GM23338 (cell line): ENCODE data around the gene LHX4. TPM values are rescaled to one million over a fixed set of nuclear protein-coding genes. Genes with fewer than 3 reads are reported as not detected.

ENCODE experiments used
- ATAC-seq: fragments of 200-7000 bp; cut with Tn5 transposase; 3 replicates; pipeline ENCODE4 v1.9.1; 2020
- DNase-seq: peaks from one replicate; pipeline ENCODE4 v3.0.0-alpha.2; 2015; ENCODE audit warnings: low spot score
- H2AFZ ChIP-seq: fragments of 200-600 bp; sonication (generic); 2 replicates; pipeline ENCODE4 v1.8.0; 2016; ENCODE audit warnings: antibody characterized with exemption, mild to moderate bottlenecking, moderate library complexity
- H3F3A ChIP-seq: fragments of 200-600 bp; sonication (generic); replicated peaks from 2 replicates; pipeline ENCODE4 v1.8.0; 2017; ENCODE audit warnings: antibody characterized with exemption, mixed run types, low read depth
- H3K27ac ChIP-seq: fragments of 200-600 bp; sonication (generic); 2 replicates; pipeline ENCODE4 v1.6.1; 2016; ENCODE audit warnings: low read depth
- H3K27me3 ChIP-seq: fragments of 200-600 bp; sonication (generic); 2 replicates; pipeline ENCODE4 v1.8.0; 2016; ENCODE audit warnings: mild to moderate bottlenecking, mixed run types, moderate library complexity; ENCODE audit not compliant: insufficient read depth
- H3K36me3 ChIP-seq: fragments of 200-600 bp; sonication (generic); 2 replicates; pipeline ENCODE4 v1.8.0; 2016; ENCODE audit warnings: mild to moderate bottlenecking; ENCODE audit not compliant: insufficient read depth
- H3K4me1 ChIP-seq: fragments of 200-600 bp; sonication (generic); 2 replicates; pipeline ENCODE4 v1.8.0; 2016; ENCODE audit warnings: mild to moderate bottlenecking, moderate library complexity; ENCODE audit not compliant: insufficient read depth
- H3K4me2 ChIP-seq: fragments of 200-600 bp; sonication (generic); 2 replicates; pipeline ENCODE4 v1.7.1; 2017; ENCODE audit warnings: mixed run types
- H3K4me3 ChIP-seq: fragments of 200-600 bp; sonication (generic); 2 replicates; pipeline ENCODE4 v1.6.1; 2016; ENCODE audit warnings: mixed run types
- H3K79me2 ChIP-seq: fragments of 200-600 bp; sonication (generic); replicated peaks from 2 replicates; pipeline ENCODE4 v1.8.0; 2017; ENCODE audit warnings: mild to moderate bottlenecking; ENCODE audit not compliant: insufficient read depth
- H3K9me2 ChIP-seq: fragments of 200-600 bp; sonication (generic); 2 replicates; pipeline ENCODE4 v1.8.0; 2017; ENCODE audit not compliant: insufficient read depth
- H4K20me1 ChIP-seq: fragments of 200-600 bp; sonication (generic); replicated peaks from 2 replicates; pipeline ENCODE4 v1.8.0; 2017; ENCODE audit warnings: mild to moderate bottlenecking; ENCODE audit not compliant: insufficient read depth
- H3K27ac Mint-ChIP-seq: 2 replicates; pipeline ENCODE4 v1.8.0; 2020; ENCODE audit warnings: inconsistent platforms, mild to moderate bottlenecking, moderate library complexity, mixed read lengths
- H3K27me3 Mint-ChIP-seq: 3 replicates; pipeline ENCODE4 v1.8.0; 2022; ENCODE audit warnings: low read depth, mild to moderate bottlenecking, moderate library complexity, mixed read lengths, inconsistent platforms; ENCODE audit not compliant: insufficient read depth, poor library complexity
- H3K36me3 Mint-ChIP-seq: 3 replicates; pipeline ENCODE4 v1.8.0; 2021; ENCODE audit warnings: low read depth, mild to moderate bottlenecking, inconsistent platforms, moderate library complexity, mixed read lengths
- H3K4me1 Mint-ChIP-seq: 3 replicates; pipeline ENCODE4 v1.8.0; 2020; ENCODE audit warnings: mild to moderate bottlenecking, inconsistent platforms, mixed read lengths
- H3K4me3 Mint-ChIP-seq: 3 replicates; pipeline ENCODE4 v1.8.0; 2021; ENCODE audit warnings: moderate library complexity, mild to moderate bottlenecking, inconsistent platforms, mixed read lengths
- H3K9me3 Mint-ChIP-seq: 3 replicates; pipeline ENCODE4 v1.8.0; 2020; ENCODE audit warnings: moderate library complexity, mild to moderate bottlenecking, inconsistent platforms, mixed read lengths
- EZH2 ChIP-seq: fragments of 200-600 bp; sonication (generic); IDR thresholded peaks from one replicate; pipeline ENCODE4 v1.8.0; 2017; ENCODE audit warnings: antibody characterized with exemption, mild to moderate bottlenecking, low read depth; ENCODE audit not compliant: unreplicated experiment
- POLR2AphosphoS5 ChIP-seq: IDR thresholded peaks from 2 replicates; pipeline ENCODE4 v1.6.1; 2016; ENCODE audit warnings: antibody characterized with exemption, low read depth
- polyA plus RNA-seq: library from polyadenylated mRNA; unstranded; fragments of >200 nt; fragmentation: Nextera tagmentation; extraction: Ambion mirVana; gene quantifications from 2 replicates; pipeline ENCODE4 v1.2.1, GENCODE V29; 2016
- total RNA-seq: library from RNA; depleted of rRNA; stranded (reverse); fragments of >200 nt; shearing (Covaris generic); gene quantifications from 2 replicates; pipeline ENCODE4 v1.2.3, GENCODE V29; 2014
- TF ChIP-seq, protein P1 (sequence below): IDR thresholded peaks from one replicate; pipeline ENCODE4 v1.6.1; 2018; ENCODE audit warnings: antibody characterized with exemption; ENCODE audit not compliant: unreplicated experiment
- TF ChIP-seq, protein P2 (sequence below): IDR thresholded peaks from 2 replicates; pipeline ENCODE4 v1.6.1; 2016; ENCODE audit warnings: antibody characterized with exemption
- TF ChIP-seq, protein P3 (sequence below), 2 experiments: fragments of 200-600 bp in 1 of 2; sonication (generic) in 1 of 2; conservative IDR thresholded peaks; 2 replicates each; pipeline versions ENCODE4 v1.5.1 to v1.6.1; 2016 to 2017; ENCODE audit warnings: antibody characterized with exemption in 2 of 2, low read depth in 2 of 2, mild to moderate bottlenecking in 2 of 2, moderate library complexity in 1 of 2

Gene LHX4
- total and polyA plus RNA-seq, 2 experiments from 2014 or later = 1.4 to 2.5 TPM

DNA sequence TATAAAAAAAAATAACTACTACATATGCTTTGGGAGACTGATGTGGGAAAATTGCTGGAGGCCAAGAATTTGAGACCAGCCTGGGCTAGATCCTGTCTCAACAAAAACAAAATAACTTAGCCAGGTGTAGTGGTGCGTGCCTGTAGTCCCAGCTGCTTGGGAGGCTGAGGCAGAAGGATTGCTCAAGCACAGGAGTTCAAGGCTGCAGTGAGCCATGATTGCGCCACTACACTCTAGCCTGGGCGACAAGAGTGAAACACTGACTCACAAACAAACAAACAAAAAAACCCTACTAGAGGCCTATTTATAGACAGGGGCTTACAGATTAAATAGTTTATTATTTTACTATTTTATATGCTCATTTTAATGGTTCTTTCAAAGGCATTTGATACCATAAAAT, 80.0 kb downstream of the LHX4 start (continued):
- TF ChIP-seq, protein P1, sequence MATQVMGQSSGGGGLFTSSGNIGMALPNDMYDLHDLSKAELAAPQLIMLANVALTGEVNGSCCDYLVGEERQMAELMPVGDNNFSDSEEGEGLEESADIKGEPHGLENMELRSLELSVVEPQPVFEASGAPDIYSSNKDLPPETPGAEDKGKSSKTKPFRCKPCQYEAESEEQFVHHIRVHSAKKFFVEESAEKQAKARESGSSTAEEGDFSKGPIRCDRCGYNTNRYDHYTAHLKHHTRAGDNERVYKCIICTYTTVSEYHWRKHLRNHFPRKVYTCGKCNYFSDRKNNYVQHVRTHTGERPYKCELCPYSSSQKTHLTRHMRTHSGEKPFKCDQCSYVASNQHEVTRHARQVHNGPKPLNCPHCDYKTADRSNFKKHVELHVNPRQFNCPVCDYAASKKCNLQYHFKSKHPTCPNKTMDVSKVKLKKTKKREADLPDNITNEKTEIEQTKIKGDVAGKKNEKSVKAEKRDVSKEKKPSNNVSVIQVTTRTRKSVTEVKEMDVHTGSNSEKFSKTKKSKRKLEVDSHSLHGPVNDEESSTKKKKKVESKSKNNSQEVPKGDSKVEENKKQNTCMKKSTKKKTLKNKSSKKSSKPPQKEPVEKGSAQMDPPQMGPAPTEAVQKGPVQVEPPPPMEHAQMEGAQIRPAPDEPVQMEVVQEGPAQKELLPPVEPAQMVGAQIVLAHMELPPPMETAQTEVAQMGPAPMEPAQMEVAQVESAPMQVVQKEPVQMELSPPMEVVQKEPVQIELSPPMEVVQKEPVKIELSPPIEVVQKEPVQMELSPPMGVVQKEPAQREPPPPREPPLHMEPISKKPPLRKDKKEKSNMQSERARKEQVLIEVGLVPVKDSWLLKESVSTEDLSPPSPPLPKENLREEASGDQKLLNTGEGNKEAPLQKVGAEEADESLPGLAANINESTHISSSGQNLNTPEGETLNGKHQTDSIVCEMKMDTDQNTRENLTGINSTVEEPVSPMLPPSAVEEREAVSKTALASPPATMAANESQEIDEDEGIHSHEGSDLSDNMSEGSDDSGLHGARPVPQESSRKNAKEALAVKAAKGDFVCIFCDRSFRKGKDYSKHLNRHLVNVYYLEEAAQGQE = no peak
- no peak for TF ChIP-seq EZH2

DNA sequence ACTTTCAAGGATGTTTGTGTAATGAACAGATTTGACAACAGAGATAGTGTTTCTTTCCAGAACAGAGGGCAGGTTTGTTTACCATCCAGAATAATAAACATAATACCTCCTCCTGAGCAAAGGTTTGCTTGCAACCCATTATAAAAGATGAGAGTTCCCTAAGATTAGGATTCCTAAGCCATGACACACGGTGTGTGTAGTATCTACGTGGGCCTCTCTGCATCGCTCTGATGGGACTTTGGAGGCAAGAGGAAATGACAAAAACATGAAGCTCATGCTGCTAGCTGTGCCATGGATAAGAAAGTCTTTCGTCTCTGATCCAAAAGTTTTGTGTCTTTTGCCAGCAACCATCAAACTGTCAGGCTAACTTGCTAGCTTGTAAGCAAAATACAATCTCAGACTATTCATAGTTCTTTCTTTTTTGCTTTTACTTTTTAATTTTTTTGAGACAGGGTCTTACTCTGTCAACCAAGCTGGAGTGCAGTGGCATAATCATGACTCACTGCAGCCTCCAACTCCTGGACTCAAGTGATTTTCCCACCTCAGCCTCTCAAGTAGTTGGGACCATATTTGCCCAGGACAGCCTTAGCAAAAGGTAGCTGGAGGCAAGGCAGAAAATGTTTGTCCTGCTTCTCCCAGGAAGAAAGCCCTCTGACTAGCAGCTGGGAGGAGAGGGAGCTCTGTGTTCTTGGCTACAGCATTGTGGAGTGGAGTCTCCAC, 81.1 kb downstream of the LHX4 start:
- no peak overlapping the region for H3K4me2 ChIP-seq
- Mint-ChIP-seq H3K36me3 (no peaks in the 10 kb centered on the region; the same call in 2 of the 3 replicates), H3K4me1 (peaks cover 11% of the 10 kb centered on the region; the same call in 2 of the 3 replicates), H3K9me3 (no peaks in the 10 kb centered on the region), H3K27ac (no peak overlapping the region), H3K4me3 (no peak overlapping the region), H3K27me3 (no peaks in the 10 kb centered on the region)
- H3K79me2 ChIP-seq = no peaks in the 10 kb centered on the region
- ATAC-seq (no peak), DNase-seq (no peak)
- no peak for TF ChIP-seq POLR2AphosphoS5
- TF ChIP-seq, protein P1 = no peak
- TF ChIP-seq, protein P2, sequence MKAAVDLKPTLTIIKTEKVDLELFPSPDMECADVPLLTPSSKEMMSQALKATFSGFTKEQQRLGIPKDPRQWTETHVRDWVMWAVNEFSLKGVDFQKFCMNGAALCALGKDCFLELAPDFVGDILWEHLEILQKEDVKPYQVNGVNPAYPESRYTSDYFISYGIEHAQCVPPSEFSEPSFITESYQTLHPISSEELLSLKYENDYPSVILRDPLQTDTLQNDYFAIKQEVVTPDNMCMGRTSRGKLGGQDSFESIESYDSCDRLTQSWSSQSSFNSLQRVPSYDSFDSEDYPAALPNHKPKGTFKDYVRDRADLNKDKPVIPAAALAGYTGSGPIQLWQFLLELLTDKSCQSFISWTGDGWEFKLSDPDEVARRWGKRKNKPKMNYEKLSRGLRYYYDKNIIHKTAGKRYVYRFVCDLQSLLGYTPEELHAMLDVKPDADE = no peak
- TF ChIP-seq, protein P3, sequence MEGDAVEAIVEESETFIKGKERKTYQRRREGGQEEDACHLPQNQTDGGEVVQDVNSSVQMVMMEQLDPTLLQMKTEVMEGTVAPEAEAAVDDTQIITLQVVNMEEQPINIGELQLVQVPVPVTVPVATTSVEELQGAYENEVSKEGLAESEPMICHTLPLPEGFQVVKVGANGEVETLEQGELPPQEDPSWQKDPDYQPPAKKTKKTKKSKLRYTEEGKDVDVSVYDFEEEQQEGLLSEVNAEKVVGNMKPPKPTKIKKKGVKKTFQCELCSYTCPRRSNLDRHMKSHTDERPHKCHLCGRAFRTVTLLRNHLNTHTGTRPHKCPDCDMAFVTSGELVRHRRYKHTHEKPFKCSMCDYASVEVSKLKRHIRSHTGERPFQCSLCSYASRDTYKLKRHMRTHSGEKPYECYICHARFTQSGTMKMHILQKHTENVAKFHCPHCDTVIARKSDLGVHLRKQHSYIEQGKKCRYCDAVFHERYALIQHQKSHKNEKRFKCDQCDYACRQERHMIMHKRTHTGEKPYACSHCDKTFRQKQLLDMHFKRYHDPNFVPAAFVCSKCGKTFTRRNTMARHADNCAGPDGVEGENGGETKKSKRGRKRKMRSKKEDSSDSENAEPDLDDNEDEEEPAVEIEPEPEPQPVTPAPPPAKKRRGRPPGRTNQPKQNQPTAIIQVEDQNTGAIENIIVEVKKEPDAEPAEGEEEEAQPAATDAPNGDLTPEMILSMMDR (conservative IDR thresholded peaks at IDR 0.05; ENCODE audit: low read depth in 2 of 2) = no peak
- H2AFZ ChIP-seq = no peak overlapping the region
- 0 out of 2 replicates have a peak overlapping the region, but pooled peaks have one; percentile 12 for H3K27ac ChIP-seq
- no peaks in the 10 kb centered on the region for H3K36me3 ChIP-seq
- H3K27me3 ChIP-seq = no peaks in the 10 kb centered on the region
- H3K4me3 ChIP-seq = no peak overlapping the region
- H3F3A ChIP-seq = no peaks in the 10 kb centered on the region
- no peaks in the 10 kb centered on the region for H3K9me2 ChIP-seq
- no peaks in the 10 kb centered on the region; the same call in 1 of the 2 replicates for H4K20me1 ChIP-seq
- peaks cover 14% of the 10 kb centered on the region for H3K4me1 ChIP-seq
